Peyer's patch (tissue), 4 donors: ENCODE measurements around the gene ITGB4.

ENCODE experiments used
- POLR2A ChIP-seq, 2 donors: fragments of 450-650 bp; IDR thresholded peaks; one replicate each; pipeline ENCODE4 v1.5.1; 2017; ENCODE audit warnings: antibody characterized with exemption in 2 of 2, mild to moderate bottlenecking in 2 of 2, moderate library complexity in 2 of 2
- TF ChIP-seq, protein P1 (sequence below), 6 experiments: fragments of 450-650 bp in 4 of 6; fragments of 200-600 bp in 2 of 6; sonication (generic) in 1 of 6; IDR thresholded peaks; one replicate each; pipeline ENCODE4 v1.5.1; 2017 to 2019; ENCODE audit warnings: antibody characterized with exemption in 6 of 6, mild to moderate bottlenecking in 3 of 6, moderate library complexity in 1 of 6

DNA sequence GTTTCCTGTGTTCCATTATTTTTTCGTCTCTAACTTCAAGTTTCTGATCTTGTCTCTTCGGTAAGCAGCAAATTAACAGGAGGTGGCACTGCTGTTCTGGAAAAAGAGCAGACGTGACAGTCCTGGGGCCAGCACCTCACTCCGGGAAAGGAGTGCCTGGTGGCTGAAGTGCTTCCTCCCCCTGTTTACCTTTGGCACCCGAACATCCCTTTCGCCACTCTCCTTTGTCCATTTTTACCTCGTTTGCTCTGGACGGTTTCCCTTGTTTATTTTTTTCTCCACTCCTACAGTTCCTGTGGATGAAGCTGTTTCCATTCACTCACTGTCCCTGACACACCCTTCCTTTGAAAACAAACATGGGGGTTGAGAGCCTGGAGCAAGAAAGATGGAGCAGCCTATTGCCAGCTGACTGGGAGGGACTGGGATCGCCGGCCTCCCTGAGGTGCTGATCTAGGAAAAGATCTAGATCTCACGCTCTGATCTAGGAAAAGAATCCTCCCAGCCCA is 41.5 kb upstream of the ITGB4 start:
- TF ChIP-seq, protein P1, sequence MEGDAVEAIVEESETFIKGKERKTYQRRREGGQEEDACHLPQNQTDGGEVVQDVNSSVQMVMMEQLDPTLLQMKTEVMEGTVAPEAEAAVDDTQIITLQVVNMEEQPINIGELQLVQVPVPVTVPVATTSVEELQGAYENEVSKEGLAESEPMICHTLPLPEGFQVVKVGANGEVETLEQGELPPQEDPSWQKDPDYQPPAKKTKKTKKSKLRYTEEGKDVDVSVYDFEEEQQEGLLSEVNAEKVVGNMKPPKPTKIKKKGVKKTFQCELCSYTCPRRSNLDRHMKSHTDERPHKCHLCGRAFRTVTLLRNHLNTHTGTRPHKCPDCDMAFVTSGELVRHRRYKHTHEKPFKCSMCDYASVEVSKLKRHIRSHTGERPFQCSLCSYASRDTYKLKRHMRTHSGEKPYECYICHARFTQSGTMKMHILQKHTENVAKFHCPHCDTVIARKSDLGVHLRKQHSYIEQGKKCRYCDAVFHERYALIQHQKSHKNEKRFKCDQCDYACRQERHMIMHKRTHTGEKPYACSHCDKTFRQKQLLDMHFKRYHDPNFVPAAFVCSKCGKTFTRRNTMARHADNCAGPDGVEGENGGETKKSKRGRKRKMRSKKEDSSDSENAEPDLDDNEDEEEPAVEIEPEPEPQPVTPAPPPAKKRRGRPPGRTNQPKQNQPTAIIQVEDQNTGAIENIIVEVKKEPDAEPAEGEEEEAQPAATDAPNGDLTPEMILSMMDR (IDR thresholded peaks at IDR 0.05): peak in 4 of 6 experiments; percentile 20 to 83 (median 75)
- TF ChIP-seq POLR2A (IDR thresholded peaks at IDR 0.05): no peak
